Measurements from ENCODE around the gene CBX8.

Gene CBX8

GRCh38 chr17:79818026-79818758, 21.3 kb upstream of the CBX8 start:
- DNase-seq = no peak

- DNase-seq = no peak
Observed at GRCh38 chr17:79815836-79816461, 19.1 kb upstream of the CBX8 start.

- no peak for DNase-seq
Observed at GRCh38 chr17:79814974-79815835, 18.3 kb upstream of the CBX8 start.

GRCh38 chr17:79814127-79814973, 17.5 kb upstream of the CBX8 start:
- DNase-seq = no peak

DNA sequence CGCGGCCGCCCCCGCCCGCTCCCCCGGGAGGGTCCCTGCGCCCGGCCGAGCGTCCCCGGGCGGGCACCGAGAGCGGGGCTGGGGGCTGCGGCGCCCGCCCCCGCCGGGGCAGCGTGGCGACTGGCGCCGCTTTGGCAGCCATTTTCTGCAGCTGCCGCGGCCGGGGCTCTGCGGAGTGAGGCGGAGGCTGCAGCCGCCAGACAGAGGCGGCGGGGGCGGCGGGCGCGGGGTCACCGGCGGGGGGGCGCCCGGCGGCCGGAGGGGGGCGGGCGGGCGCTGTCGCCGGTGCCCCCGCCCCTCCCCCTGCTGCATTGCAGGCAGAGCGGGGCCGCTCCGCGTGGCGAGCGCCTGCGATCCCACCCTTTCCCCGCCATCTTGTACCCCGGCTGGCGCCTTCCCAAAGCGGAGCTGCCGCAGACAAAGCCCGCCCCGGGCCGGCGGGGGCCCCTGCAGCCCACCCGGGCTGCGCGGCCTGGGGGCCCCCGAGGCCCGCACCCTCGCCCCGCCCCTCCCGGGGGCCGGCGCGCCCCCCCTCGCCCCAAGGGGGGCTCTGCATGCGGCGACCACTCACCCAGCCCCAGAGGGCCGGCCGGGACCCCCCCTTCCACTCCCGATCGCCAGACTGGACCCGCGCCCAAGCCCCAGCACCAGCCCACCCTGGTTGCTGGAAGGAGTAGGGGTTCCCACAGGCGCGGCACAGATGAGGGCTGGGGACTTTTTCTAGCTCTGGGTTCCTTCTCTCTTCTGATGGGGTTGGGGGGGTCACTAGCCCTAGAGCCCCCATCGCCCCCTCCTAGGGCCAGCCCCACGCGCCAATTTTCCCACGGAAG, 16.6 kb upstream of the CBX8 start:
- DNase-seq = no peak

- no peak for DNase-seq
Observed at GRCh38 chr17:79812353-79813258, 15.7 kb upstream of the CBX8 start.

GRCh38 chr17:79811868-79812352, 15.0 kb upstream of the CBX8 start:
- no peak for DNase-seq

GRCh38 chr17:79811011-79811867, 14.4 kb upstream of the CBX8 start:
- DNase-seq = no peak

- no peak for DNase-seq
Observed at GRCh38 chr17:79810130-79811010, 13.5 kb upstream of the CBX8 start.

DNA sequence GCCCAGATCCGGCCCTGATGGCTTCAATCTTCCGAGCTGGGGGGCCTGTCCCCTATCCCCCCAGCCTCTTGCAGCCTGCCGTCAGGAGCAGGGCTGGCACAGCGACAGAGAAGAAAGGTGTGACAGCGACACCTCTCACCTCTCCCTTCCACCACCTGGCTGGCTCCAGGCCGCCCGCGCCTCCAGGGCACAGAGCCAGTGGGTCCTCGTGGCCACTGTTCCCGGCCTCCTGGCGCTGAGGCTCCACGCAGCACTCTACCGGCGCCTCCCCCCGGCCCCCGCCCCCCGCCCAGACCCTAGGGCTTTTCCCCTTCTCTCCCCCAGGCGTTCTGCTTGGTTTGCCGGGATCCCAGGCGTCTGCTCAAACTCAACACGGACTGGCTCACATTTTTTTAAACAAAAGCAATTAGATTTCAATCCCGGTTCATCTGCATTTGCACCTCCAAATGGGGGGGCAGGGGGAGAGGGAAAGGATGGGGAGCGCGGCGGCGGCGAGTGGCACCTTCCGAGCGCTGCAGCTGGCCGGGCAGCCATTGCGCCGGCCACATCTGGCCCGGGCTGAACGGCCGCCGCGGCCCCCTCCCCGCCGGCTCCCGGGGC, 12.8 kb upstream of the CBX8 start:
- no peak for DNase-seq

DNA sequence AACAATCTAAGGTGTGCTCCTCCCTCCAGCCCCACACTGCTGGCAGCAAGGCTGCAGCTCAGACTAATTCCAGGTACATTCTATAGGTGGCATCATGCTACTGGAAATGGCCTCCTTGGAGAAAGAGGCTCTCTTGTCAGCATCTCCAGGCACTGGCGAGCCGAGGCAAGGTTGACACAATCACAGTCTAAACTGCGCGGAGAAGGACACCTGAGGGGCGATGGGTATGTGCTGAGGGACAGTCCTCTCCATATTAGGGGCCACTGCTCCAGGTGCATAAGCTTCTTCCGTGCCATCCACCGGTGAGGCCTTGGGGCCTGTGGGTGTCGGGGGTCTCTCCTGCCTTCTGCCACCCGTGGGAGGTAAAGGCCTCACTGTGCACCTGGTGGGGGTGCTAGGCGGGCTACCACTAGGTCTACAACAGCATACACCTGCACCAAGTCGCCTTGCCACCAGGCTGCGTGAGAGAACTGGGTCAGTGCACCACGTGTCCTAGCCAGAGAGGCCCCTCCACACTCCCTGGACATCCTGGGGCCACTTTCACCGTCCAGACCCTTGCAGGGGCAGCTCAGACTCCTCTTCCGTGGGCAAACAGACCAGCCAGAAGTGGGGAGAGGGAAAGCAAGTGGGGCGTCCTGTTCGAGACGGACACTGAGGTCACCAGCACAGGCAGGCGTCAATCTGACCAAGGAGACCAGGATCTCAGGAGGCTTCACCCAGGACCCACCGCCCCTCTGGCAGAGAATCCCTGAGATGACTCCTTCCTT, 12.1 kb upstream of the CBX8 start:
- DNase-seq = no peak

GRCh38 chr17:79806863-79807720, 10.2 kb upstream of the CBX8 start:
- DNase-seq = no peak

- DNase-seq = no peak
Observed at GRCh38 chr17:79806446-79806760, 9.5 kb upstream of the CBX8 start.

DNA sequence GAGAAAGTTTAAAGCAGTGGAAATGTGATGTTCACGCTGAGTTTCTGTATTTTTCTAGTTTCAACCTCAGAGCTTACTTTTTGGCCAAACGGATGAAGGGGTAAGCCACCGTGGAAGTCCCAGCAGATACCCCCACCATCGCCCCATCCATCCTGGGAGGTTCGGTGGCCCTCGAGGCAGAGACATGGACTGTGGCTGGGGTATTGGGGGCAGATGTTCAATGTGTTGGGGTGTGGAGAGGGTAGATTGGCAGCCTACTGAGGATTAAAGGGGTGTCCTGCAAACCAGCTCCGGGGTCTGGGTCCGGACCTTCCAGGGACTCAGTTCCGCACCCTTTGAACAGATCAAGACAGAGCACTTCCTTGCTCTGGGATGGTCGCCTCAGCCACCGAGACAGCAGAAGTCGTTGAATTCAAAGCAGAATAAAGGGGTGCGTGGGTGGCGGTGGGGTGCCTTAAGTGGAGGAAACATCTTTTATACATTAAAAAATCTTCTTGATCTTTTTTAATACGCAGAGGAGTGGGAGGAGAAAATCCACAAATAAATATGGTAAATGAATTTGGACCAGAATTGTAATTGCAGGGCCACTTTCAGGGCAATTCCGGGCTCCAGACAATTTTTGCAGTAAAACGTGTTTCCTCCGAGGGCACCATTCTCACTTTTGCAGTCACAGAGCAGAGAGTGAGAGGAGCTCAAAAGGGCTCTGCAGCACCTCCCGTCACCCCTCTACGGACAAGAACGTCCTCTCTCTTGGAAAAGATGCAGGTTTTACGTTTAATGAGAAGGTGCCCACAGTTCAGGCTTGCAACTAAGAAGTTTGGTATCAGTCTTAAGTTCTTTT, 8.2 kb upstream of the CBX8 start:
- DNase-seq = no peak
